Right cardiac atrium (tissue), 5 donors: ENCODE results near the gene H1-8. TPM values are rescaled to one million over a fixed set of nuclear protein-coding genes. Genes with fewer than 3 reads are reported as not detected.

Experiments
- ATAC-seq, 2 donors: fragments of 200-7000 bp; cut with Tn5 transposase; one replicate each; pipeline versions ENCODE4 v1.8.0 to v1.9.1; 2020; ENCODE audit warnings: moderate library complexity in 2 of 2, mild to moderate bottlenecking in 1 of 2
- DNase-seq, 3 donors: peaks; one replicate each; pipeline ENCODE4 v3.0.0-alpha.2; 2020
- H3K27ac ChIP-seq: one replicate; pipeline ENCODE4 v1.5.1; 2013; ENCODE audit warnings: mild to moderate bottlenecking, low read length, control low read depth, moderate library complexity
- H3K27me3 ChIP-seq: one replicate; pipeline ENCODE4 v1.6.1; 2013; ENCODE audit not compliant: control insufficient read depth, insufficient read depth
- H3K4me1 ChIP-seq: one replicate; pipeline ENCODE4 v1.6.1; 2013; ENCODE audit warnings: low read length; ENCODE audit not compliant: control insufficient read depth, insufficient read depth
- H3K4me3 ChIP-seq: one replicate; pipeline ENCODE4 v1.5.1; 2013; ENCODE audit warnings: low read length, control low read depth
- H3K9me3 ChIP-seq: one replicate; pipeline ENCODE4 v1.6.1; 2013; ENCODE audit warnings: low read length; ENCODE audit not compliant: control insufficient read depth
- WGBS: extraction: QIAGEN DNeasy Blood & Tissue Kit; methylation state at CpG from one replicate; pipeline ENCODE4 v1.1.7; 2013; 5-methylcytosine and 5-hydroxymethylcytosine counted together
- intact Hi-C, 4 donors: fragments of 100-400 bp; cut with DNase I; formaldehyde crosslinking; loops; one replicate each; pipeline versions ENCODE4 v1.11.0 to v1.14.0; 2022 to 2023
- polyA plus RNA-seq: library from polyadenylated mRNA; stranded (reverse); fragments of 200-250 nt; gene quantifications from one replicate; pipeline ENCODE4 v1.2.3, GENCODE V29; 2013
- total RNA-seq, 4 donors: library from RNA; stranded (reverse); fragmentation: NEBNext Ultra II Directional; extraction: Animal tissue kit (Norgen Biotek cat#: 25700); gene quantifications; one replicate each; pipeline ENCODE4 v1.2.1, GENCODE V29; 2021
- donor health status: healthy with polysubstance abuse.
- donor health status: DM: no; HTN: yes; CAD: no.
- donor health status: DM: no; HTN: no; CAD: no.
- donor health status: DM: no; HTN: yes; CAD: no; lungs with severe emphysema.
- donor health status: DM: yes; HTN: yes; CAD: no.

The H1-8 gene
- total and polyA plus RNA-seq, 5 donors: not detected

GRCh38 chr3:129595544-129596193 lies 52.7 kb downstream of the H1-8 start:
- 48% methylated on average over 10 of the region's 10 CpGs for WGBS
- DNase-seq (peak in 1 of 3 donors; percentile 72), ATAC-seq (no peak)
- no peak overlapping the region for H3K4me3 ChIP-seq
- intact Hi-C loops: loop anchor here in 2 of 4 donors (5.0 kb wide), 2 partner anchors 33 to 38 kb away; no protein-coding TSS in a partner anchor
- H3K4me1 ChIP-seq: peaks cover 42% of the 10 kb centered on the region
- H3K9me3 ChIP-seq: no peaks in the 10 kb centered on the region
- H3K27ac ChIP-seq: peak overlapping the region; percentile 93
- no peaks in the 10 kb centered on the region for H3K27me3 ChIP-seq

GRCh38 chr3:129596194-129597086 lies 53.5 kb downstream of the H1-8 start:
- no peaks in the 10 kb centered on the region for H3K9me3 ChIP-seq
- intact Hi-C loops: loop anchor here in 2 of 4 donors (5.0 kb wide), 2 partner anchors 34 to 39 kb away; no protein-coding TSS in a partner anchor
- peaks cover 42% of the 10 kb centered on the region for H3K4me1 ChIP-seq
- H3K27ac ChIP-seq: peak overlapping the region; percentile 93
- peak overlapping the region; percentile 7 for H3K4me3 ChIP-seq
- DNase-seq (peak; percentile 95 to 97 (median 96)), ATAC-seq (peak; percentile 86 to 88)
- 22% methylated on average over 27 of the region's 27 CpGs for WGBS
- H3K27me3 ChIP-seq: no peaks in the 10 kb centered on the region

- Histone ChIP-seq H3K4me3 (no peak overlapping the region), H3K27me3 (no peaks in the 10 kb centered on the region), H3K27ac (peak overlapping the region; percentile 93), H3K4me1 (peaks cover 39% of the 10 kb centered on the region), H3K9me3 (no peaks in the 10 kb centered on the region)
- DNase-seq (peak; percentile 70 to 84 (median 82)), ATAC-seq (peak; percentile 20 to 27)
- WGBS: 25% methylated on average over 31 of the region's 31 CpGs
- intact Hi-C loops: loop anchor here in 2 of 4 donors (5.0 kb wide), 2 partner anchors 35 to 40 kb away; no protein-coding TSS in a partner anchor
Measured at GRCh38 chr3:129597087-129597999, 54.4 kb downstream of the H1-8 start.

GRCh38 chr3:129598000-129598381 lies 55.0 kb downstream of the H1-8 start:
- Histone ChIP-seq H3K27ac (peak overlapping the region; percentile 93), H3K27me3 (no peaks in the 10 kb centered on the region), H3K9me3 (no peaks in the 10 kb centered on the region), H3K4me3 (no peak overlapping the region), H3K4me1 (peaks cover 38% of the 10 kb centered on the region)
- intact Hi-C loops: loop anchor here in 2 of 4 donors (5.0 kb wide), 2 partner anchors 36 to 41 kb away; no protein-coding TSS in a partner anchor
- 35% methylated on average over 5 of the region's 5 CpGs for WGBS
- DNase-seq (peak in 1 of 3 donors; percentile 65), ATAC-seq (no peak)

GRCh38 chr3:129598484-129598883 lies 55.5 kb downstream of the H1-8 start:
- no peaks in the 10 kb centered on the region for H3K9me3 ChIP-seq
- H3K27me3 ChIP-seq: no peaks in the 10 kb centered on the region
- DNase-seq (peak in 1 of 3 donors; percentile 48), ATAC-seq (no peak)
- peaks cover 33% of the 10 kb centered on the region for H3K4me1 ChIP-seq
- no peak overlapping the region for H3K4me3 ChIP-seq
- peak overlapping the region; percentile 93 for H3K27ac ChIP-seq
- intact Hi-C loops: loop anchor here in 2 of 4 donors (5.0 kb wide), 2 partner anchors 36 to 41 kb away; no protein-coding TSS in a partner anchor
- WGBS: 72% methylated on average over 11 of the region's 11 CpGs

GRCh38 chr3:129599073-129599472 lies 56.1 kb downstream of the H1-8 start:
- no peaks in the 10 kb centered on the region for H3K27me3 ChIP-seq
- H3K27ac ChIP-seq: peak overlapping the region; percentile 93
- DNase-seq (peak in 2 of 3 donors; percentile 68 to 70), ATAC-seq (no peak)
- H3K4me1 ChIP-seq: peaks cover 33% of the 10 kb centered on the region
- intact Hi-C loops: loop anchor here in 2 of 4 donors (5.0 kb wide), 2 partner anchors 37 to 42 kb away; no protein-coding TSS in a partner anchor
- WGBS: 57% methylated on average over 19 of the region's 19 CpGs
- no peaks in the 10 kb centered on the region for H3K9me3 ChIP-seq
- no peak overlapping the region for H3K4me3 ChIP-seq

GRCh38 chr3:129599607-129600006 lies 56.6 kb downstream of the H1-8 start:
- peak overlapping the region; percentile 93 for H3K27ac ChIP-seq
- DNase-seq (peak; percentile 84 to 89 (median 86)), ATAC-seq (peak in 1 of 2 donors; percentile 45)
- WGBS: 44% methylated on average over 5 of the region's 5 CpGs
- no peaks in the 10 kb centered on the region for H3K27me3 ChIP-seq
- intact Hi-C loops: loop anchor here in 3 of 4 donors (5.0 to 10.0 kb wide), 4 partner anchors 37 to 107 kb away; no protein-coding TSS in a partner anchor
- peaks cover 33% of the 10 kb centered on the region for H3K4me1 ChIP-seq
- no peak overlapping the region for H3K4me3 ChIP-seq
- H3K9me3 ChIP-seq: no peaks in the 10 kb centered on the region

- intact Hi-C loops: loop anchor here in 2 of 4 donors (5.0 to 10.0 kb wide), 2 partner anchors 106 to 108 kb away; no protein-coding TSS in a partner anchor
- no peak overlapping the region for H3K4me3 ChIP-seq
- H3K9me3 ChIP-seq: no peaks in the 10 kb centered on the region
- H3K27me3 ChIP-seq: no peaks in the 10 kb centered on the region
- ATAC-seq (no peak), DNase-seq (no peak)
- H3K4me1 ChIP-seq: peaks cover 28% of the 10 kb centered on the region
- 64% methylated on average over 2 of the region's 2 CpGs for WGBS
- H3K27ac ChIP-seq: no peak overlapping the region
Measured at GRCh38 chr3:129600348-129600747, 57.4 kb downstream of the H1-8 start.
